Measurements from ENCODE around the gene PTGDR2.
A peak's percentile ranks its signal among the peaks of the same experiment; 100 is the strongest.

The PTGDR2 gene

GRCh38 chr11:60855726-60856633 is at the start of gene PTGDR2:
TSS of gene PTGDR2 (minus strand) at chr11:60855950. CDS start at chr11:60853722, 2,228 bp downstream.
- no peak for DNase-seq

- DNase-seq, result no peak
Measured at GRCh38 chr11:60905047-60905446, 49.3 kb upstream of the PTGDR2 start.

- no peak for DNase-seq
Measured at GRCh38 chr11:60902625-60903024, 46.9 kb upstream of the PTGDR2 start.

- DNase-seq, result no peak
Measured at GRCh38 chr11:60900673-60901404, 45.1 kb upstream of the PTGDR2 start.

GRCh38 chr11:60899977-60900376 is 44.2 kb upstream of the PTGDR2 start:
- DNase-seq, result no peak

- DNase-seq, result peak; percentile 87
Measured at GRCh38 chr11:60899046-60899936, 43.5 kb upstream of the PTGDR2 start.

- no peak for DNase-seq
Measured at GRCh38 chr11:60897496-60897895, 41.7 kb upstream of the PTGDR2 start.

- no peak for DNase-seq
Measured at GRCh38 chr11:60895687-60896086, 39.9 kb upstream of the PTGDR2 start.

GRCh38 chr11:60891103-60891741 is 35.5 kb upstream of the PTGDR2 start:
- DNase-seq, result no peak

GRCh38 chr11:60890696-60891095 is 34.9 kb upstream of the PTGDR2 start:
- no peak for DNase-seq

- peak; percentile 19 for DNase-seq
Measured at GRCh38 chr11:60889869-60890311, 34.1 kb upstream of the PTGDR2 start.

GRCh38 chr11:60887556-60887955 is 31.8 kb upstream of the PTGDR2 start:
- peak; percentile 96 for DNase-seq

GRCh38 chr11:60880643-60881282 is 25.0 kb upstream of the PTGDR2 start:
- DNase-seq, result peak; percentile 99

- DNase-seq, result peak; percentile 58
Measured at GRCh38 chr11:60879971-60880588, 24.3 kb upstream of the PTGDR2 start.

- DNase-seq, result no peak
Measured at GRCh38 chr11:60879104-60879503, 23.4 kb upstream of the PTGDR2 start.

- DNase-seq, result no peak
Measured at GRCh38 chr11:60878245-60879101, 22.7 kb upstream of the PTGDR2 start.

- DNase-seq, result no peak
Measured at GRCh38 chr11:60876168-60876485, 20.4 kb upstream of the PTGDR2 start.

GRCh38 chr11:60875366-60876167 is 19.8 kb upstream of the PTGDR2 start:
- DNase-seq, result no peak
